DOHH2 (cell line): ENCODE data around the gene CCDC69.

Source experiments
- H3F3A ChIP-seq: fragments of 200-600 bp; sonication (generic), shearing (Covaris generic); 2 replicates; pipeline ENCODE4 v1.6.0; 2016; ENCODE audit warnings: antibody characterized with exemption, mild to moderate bottlenecking; ENCODE audit not compliant: control insufficient read depth, insufficient read depth
- H3K27ac ChIP-seq: fragments of 200-600 bp; sonication (generic); 2 replicates; pipeline ENCODE4 v1.5.1; 2014; ENCODE audit warnings: low read depth, mild to moderate bottlenecking, low read length, moderate library complexity
- H3K27me3 ChIP-seq: fragments of 200-600 bp; sonication (generic); 2 replicates; pipeline ENCODE4 v1.6.1; 2014; ENCODE audit warnings: mild to moderate bottlenecking, low read length, mixed read lengths; ENCODE audit not compliant: control insufficient read depth
- H3K36me3 ChIP-seq: fragments of 200-600 bp; sonication (generic); 2 replicates; pipeline ENCODE4 v1.6.1; 2014; ENCODE audit warnings: mild to moderate bottlenecking, low read length, moderate library complexity, mixed read lengths; ENCODE audit not compliant: control insufficient read depth
- H3K4me1 ChIP-seq: fragments of 200-600 bp; sonication (generic); 2 replicates; pipeline ENCODE4 v1.6.1; 2014; ENCODE audit warnings: mild to moderate bottlenecking, low read length, mixed read lengths; ENCODE audit not compliant: control insufficient read depth
- H3K4me2 ChIP-seq: fragments of 200-600 bp; sonication (generic); 2 replicates; pipeline ENCODE4 v1.6.0; 2014; ENCODE audit warnings: mild to moderate bottlenecking, low read length, moderate library complexity
- H3K4me3 ChIP-seq: fragments of 200-600 bp; sonication (generic); 2 replicates; pipeline ENCODE4 v1.5.1; 2014; ENCODE audit warnings: mild to moderate bottlenecking, low read length, mixed read lengths
- H3K79me2 ChIP-seq: fragments of 200-600 bp; sonication (generic); 2 replicates; pipeline ENCODE4 v1.6.1; 2014; ENCODE audit warnings: mild to moderate bottlenecking, low read length, mixed read lengths; ENCODE audit not compliant: control insufficient read depth
- H3K9me2 ChIP-seq: fragments of 200-600 bp; sonication (generic); replicated peaks from 2 replicates; pipeline ENCODE4 v1.6.1; 2014; ENCODE audit warnings: mild to moderate bottlenecking, low read length, mixed read lengths; ENCODE audit not compliant: control insufficient read depth
- H3K9me3 ChIP-seq: fragments of 200-600 bp; sonication (generic); 2 replicates; pipeline ENCODE4 v1.6.1; 2014; ENCODE audit warnings: antibody characterized with exemption, low read length, mixed read lengths; ENCODE audit not compliant: control insufficient read depth, insufficient read depth
- H4K20me1 ChIP-seq: fragments of 200-600 bp; sonication (generic); 2 replicates; pipeline ENCODE4 v1.6.0; 2014; ENCODE audit warnings: low read depth, mild to moderate bottlenecking, antibody characterized with exemption, low read length, moderate library complexity; ENCODE audit not compliant: control insufficient read depth, insufficient read depth
- CTCF ChIP-seq: fragments of 200-600 bp; sonication (generic); IDR thresholded peaks from one replicate; pipeline ENCODE4 v1.5.1; 2014; ENCODE audit warnings: antibody characterized with exemption, mild to moderate bottlenecking, low read depth, low read length; ENCODE audit not compliant: poor library complexity, severe bottlenecking
- EZH2phosphoT487 ChIP-seq: fragments of 200-600 bp; sonication (generic); IDR thresholded peaks from 2 replicates; pipeline ENCODE4 v1.6.1; 2017; ENCODE audit warnings: borderline replicate concordance, mild to moderate bottlenecking, antibody characterized with exemption, low read length, moderate library complexity, mixed read lengths

Gene CCDC69

GRCh38 chr5:151248651-151249050 is 24.8 kb upstream of the CCDC69 start:
- no peaks in the 10 kb centered on the region for H3K9me3 ChIP-seq
- H3K27me3 ChIP-seq, result no peaks in the 10 kb centered on the region
- no peak for TF ChIP-seq CTCF
- no peak for TF ChIP-seq EZH2phosphoT487
- no peaks in the 10 kb centered on the region for H3K9me2 ChIP-seq
- no peak overlapping the region for H3K27ac ChIP-seq
- no peaks in the 10 kb centered on the region for H4K20me1 ChIP-seq
- no peaks in the 10 kb centered on the region for H3K36me3 ChIP-seq
- H3F3A ChIP-seq, result no peaks in the 10 kb centered on the region
- H3K4me1 ChIP-seq, result peaks cover 17% of the 10 kb centered on the region
- H3K4me2 ChIP-seq, result no peak overlapping the region
- no peak overlapping the region for H3K4me3 ChIP-seq
- peaks cover 7% of the 10 kb centered on the region for H3K79me2 ChIP-seq

- Histone ChIP-seq H3K79me2 (no peaks in the 10 kb centered on the region), H3K4me2 (no peak overlapping the region), H3K27me3 (no peaks in the 10 kb centered on the region), H3K9me3 (no peaks in the 10 kb centered on the region), H3K4me3 (no peak overlapping the region), H3K27ac (no peak overlapping the region), H4K20me1 (no peaks in the 10 kb centered on the region), H3K4me1 (peaks cover 19% of the 10 kb centered on the region), H3F3A (peaks cover 3% of the 10 kb centered on the region; the same call in 1 of the 2 replicates), H3K36me3 (no peaks in the 10 kb centered on the region), H3K9me2 (no peaks in the 10 kb centered on the region)
- TF ChIP-seq EZH2phosphoT487 (no peak), CTCF (no peak)
These were observed 21.9 kb upstream of the CCDC69 start for GRCh38 chr5:151245680-151246219.

- H3K9me2 ChIP-seq, result no peaks in the 10 kb centered on the region
- TF ChIP-seq EZH2phosphoT487 (no peak), CTCF (no peak)
- H3K4me2 ChIP-seq, result no peak overlapping the region
- no peaks in the 10 kb centered on the region for H3K27me3 ChIP-seq
- no peaks in the 10 kb centered on the region for H3K9me3 ChIP-seq
- H3K4me1 ChIP-seq, result peaks cover 33% of the 10 kb centered on the region
- no peaks in the 10 kb centered on the region for H4K20me1 ChIP-seq
- H3F3A ChIP-seq, result peaks cover 3% of the 10 kb centered on the region; the same call in 1 of the 2 replicates
- H3K27ac ChIP-seq, result no peak overlapping the region
- no peaks in the 10 kb centered on the region for H3K36me3 ChIP-seq
- no peak overlapping the region for H3K4me3 ChIP-seq
- no peaks in the 10 kb centered on the region for H3K79me2 ChIP-seq
These were observed 20.3 kb upstream of the CCDC69 start for GRCh38 chr5:151244206-151244605.

GRCh38 chr5:151243564-151243963 is 19.7 kb upstream of the CCDC69 start:
- no peaks in the 10 kb centered on the region for H4K20me1 ChIP-seq
- H3K9me2 ChIP-seq, result no peaks in the 10 kb centered on the region
- H3K4me1 ChIP-seq, result peaks cover 39% of the 10 kb centered on the region
- H3K4me3 ChIP-seq, result no peak overlapping the region
- no peak for TF ChIP-seq EZH2phosphoT487
- TF ChIP-seq CTCF, result no peak
- H3K36me3 ChIP-seq, result no peaks in the 10 kb centered on the region
- H3K27me3 ChIP-seq, result no peaks in the 10 kb centered on the region
- H3K27ac ChIP-seq, result no peak overlapping the region
- peaks cover 3% of the 10 kb centered on the region; the same call in 1 of the 2 replicates for H3F3A ChIP-seq
- no peaks in the 10 kb centered on the region for H3K9me3 ChIP-seq
- H3K4me2 ChIP-seq, result no peak overlapping the region
- no peaks in the 10 kb centered on the region for H3K79me2 ChIP-seq
